Ecto neural progenitor cell (in vitro differentiated cells): ENCODE data around the gene MYO16.

Experiments
- DNase-seq: peaks from one replicate; pipeline ENCODE4 v3.0.0-alpha.2; 2018; ENCODE audit warnings: low spot score

Gene MYO16

DNA sequence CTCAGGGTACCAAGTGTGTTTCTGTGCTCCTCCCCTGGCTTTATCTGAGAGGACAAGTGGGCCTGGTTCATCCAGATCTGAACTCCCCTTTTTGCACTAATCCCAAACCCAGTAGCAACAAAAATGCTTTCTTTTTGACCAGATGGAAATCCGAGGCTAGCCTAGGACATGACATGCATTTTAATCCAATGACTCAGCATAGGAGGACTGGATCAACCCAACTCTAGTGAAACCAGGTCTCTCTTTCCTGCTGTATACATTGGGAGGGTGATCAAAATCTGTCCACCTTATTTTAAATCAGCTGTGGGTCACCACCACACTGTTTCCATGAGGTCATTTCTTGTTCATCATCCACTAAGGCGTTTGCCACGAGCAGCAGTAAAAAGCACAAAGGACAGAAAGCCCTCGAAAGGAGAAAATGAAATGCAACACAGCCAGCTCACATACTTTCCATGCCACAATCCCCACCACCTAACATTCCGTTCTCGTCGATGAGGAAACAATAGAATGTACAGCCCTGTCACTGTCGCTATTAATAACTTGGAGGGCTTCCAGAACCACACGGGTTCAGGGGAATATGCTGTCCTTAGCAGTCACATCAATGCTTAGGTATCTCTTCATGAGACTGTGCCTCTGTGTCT lies 614.0 kb downstream of the MYO16 start:
- no peak for DNase-seq

GRCh38 chr13:109244566-109244965 lies 615.2 kb downstream of the MYO16 start:
- DNase-seq: no peak

- DNase-seq: no peak
Measured at GRCh38 chr13:109246001-109246400, 616.6 kb downstream of the MYO16 start.

DNA sequence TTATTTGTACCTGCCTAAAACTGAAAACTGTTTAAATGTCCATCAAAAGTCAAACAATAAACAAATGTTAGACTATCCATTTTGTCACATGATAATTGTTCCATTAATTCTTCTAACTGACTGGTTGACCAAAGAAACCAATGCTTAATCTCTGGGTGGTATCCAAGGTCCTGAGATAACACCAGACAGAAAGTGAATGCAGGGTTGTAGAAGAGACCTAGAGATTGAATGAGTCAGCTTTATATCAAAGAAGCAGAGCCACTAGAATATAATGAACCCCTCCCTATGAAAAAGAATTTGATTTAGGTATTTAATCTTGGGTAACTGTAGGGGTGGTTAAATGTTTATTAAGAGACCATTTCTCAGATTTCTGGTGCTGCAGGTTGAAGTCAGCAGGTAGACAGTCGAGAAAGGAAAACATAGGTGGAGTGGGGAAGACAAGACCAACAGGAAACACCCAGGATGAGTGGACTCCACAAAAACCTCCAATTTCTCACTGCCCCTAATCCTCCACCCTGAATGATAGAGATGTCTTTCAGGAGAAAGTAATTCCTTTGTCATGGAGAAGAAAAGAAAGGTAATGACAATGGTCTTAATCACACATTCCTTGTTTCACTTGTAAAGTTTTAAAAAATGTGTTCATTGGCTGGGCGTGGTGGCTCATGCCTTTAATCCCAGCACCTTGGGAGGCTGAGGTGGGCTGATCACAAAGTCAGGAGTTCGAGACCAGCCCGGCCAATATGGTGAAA lies 620.5 kb downstream of the MYO16 start:
- no peak for DNase-seq

GRCh38 chr13:109251956-109252355 lies 622.5 kb downstream of the MYO16 start:
- no peak for DNase-seq

DNA sequence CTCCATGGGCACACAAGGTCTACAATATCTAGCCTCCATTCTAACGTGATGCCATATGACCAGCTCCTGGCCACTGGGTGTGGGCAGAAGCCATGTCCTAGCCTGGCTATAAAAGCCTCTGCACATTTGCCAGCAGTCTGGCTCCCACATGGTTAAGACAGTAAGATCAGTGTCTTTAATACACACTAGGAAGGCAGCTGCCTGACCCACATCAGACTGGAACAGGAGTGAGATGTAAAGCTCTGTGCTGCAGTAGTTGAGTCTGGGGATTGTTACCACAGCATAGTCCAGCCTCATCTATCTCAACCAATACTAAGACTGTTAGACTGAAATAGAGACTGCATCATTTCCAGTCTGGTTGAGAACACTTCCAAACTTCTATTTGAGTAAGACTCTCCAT lies 623.9 kb downstream of the MYO16 start:
- no peak for DNase-seq

DNA sequence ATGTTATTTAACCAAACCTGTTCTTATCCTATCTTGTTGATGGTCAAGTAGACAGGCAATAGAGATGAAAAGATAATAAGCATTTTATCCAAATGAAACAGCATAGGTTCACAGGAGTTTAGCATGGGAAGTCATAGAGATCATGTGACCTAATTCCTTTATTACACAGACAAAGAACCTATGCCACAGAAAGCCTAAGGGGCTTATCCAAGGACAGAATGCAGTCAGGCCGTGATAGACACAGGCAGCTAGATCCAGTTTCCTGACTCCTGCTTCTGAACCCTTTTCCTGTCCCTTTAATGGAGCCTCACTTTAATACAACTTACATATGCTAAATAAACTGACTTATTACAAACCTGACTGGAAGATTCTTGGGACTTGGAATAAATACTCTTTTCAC lies 624.9 kb downstream of the MYO16 start:
- no peak for DNase-seq

DNA sequence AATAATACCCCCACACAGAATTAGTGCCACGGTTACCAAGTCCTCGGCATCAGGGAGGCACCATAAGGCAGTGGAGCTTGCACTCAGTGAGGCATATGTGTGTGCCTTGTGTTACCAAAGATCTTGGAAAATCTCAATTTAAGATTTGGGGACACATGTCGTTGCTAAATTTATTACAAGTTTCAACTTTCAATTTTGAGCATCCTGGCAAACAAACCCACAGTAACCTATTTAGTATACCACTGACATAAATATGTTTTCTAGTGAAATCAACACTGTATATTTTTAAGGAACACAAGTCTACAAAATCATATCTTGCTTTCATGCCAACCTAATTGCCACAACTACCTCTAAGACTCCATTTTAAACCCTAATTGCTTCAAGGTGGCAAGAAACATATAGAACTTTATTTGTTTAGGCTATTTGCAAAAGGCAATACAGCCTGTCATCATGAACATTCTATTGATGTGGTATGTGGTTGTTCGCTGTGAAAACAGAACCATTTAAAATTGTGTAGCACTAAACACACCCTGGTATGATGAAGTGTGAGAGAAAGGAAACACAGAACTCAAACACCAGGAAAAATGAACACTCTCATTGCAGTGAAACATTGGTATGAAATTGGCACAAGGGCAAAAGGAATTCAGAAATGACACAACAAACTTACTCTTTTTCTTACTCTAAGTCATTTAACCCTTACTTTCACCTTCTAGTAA lies 625.9 kb downstream of the MYO16 start:
- no peak for DNase-seq

- DNase-seq: no peak
Measured at GRCh38 chr13:109256866-109257760, 627.7 kb downstream of the MYO16 start.
